Kidney epithelial cell (primary cell): ENCODE results near the gene DCTN1. TPM values are rescaled to one million over a fixed set of nuclear protein-coding genes. Genes with fewer than 3 reads are reported as not detected.

Source experiments
- DNase-seq: peaks from one replicate; pipeline ENCODE4 v3.0.0-alpha.2; 2010; ENCODE audit warnings: low read depth
- H3K27me3 ChIP-seq: 2 replicates; pipeline ENCODE4 v1.6.0; 2011; ENCODE audit warnings: low read length; ENCODE audit not compliant: control insufficient read depth, insufficient read depth
- H3K36me3 ChIP-seq: 2 replicates; pipeline ENCODE4 v1.5.1; 2011; ENCODE audit warnings: low read length; ENCODE audit not compliant: control insufficient read depth, insufficient read depth
- H3K4me3 ChIP-seq: 2 replicates; pipeline ENCODE4 v1.5.1; 2011; ENCODE audit warnings: low read depth, mild to moderate bottlenecking, control low read depth, low read length
- total RNA-seq: library from RNA; depleted of rRNA; stranded (reverse); fragments of >200 nt; gene quantifications from 2 replicates; pipeline ENCODE4 v1.2.3, GENCODE V29; 2015
- TF ChIP-seq, protein P1 (sequence below): IDR thresholded peaks from 2 replicates; pipeline ENCODE4 v1.5.1; 2011; ENCODE audit warnings: mild to moderate bottlenecking, moderate library complexity, low read length, control low read depth, inconsistent platforms; ENCODE audit not compliant: insufficient read depth, poor library complexity, severe bottlenecking

Gene DCTN1
- total RNA-seq, 1 donor from 2014 or later: 129 TPM

DNA sequence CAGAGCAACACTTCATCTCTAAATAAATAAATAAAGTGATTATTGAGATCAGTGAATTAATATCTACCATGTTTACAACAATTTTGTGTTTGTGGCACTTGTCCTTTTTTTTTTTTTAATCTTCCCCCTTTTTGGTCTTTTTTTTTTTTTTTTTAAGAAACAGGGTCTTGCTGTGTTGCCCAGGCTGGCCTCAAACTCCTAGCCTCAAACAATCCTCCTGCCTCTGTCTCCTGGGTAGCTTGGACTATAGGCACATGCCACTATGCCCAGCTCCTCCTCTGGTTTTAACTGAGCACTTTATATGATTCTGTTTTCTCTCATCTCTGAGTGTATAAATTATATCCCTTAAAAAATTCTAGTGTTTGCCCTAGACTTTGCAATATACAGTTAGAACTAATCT is 67.2 kb downstream of the DCTN1 start:
- Histone ChIP-seq H3K27me3 (no peaks in the 10 kb centered on the region), H3K4me3 (no peak overlapping the region), H3K36me3 (no peaks in the 10 kb centered on the region)
- TF ChIP-seq, protein P1, sequence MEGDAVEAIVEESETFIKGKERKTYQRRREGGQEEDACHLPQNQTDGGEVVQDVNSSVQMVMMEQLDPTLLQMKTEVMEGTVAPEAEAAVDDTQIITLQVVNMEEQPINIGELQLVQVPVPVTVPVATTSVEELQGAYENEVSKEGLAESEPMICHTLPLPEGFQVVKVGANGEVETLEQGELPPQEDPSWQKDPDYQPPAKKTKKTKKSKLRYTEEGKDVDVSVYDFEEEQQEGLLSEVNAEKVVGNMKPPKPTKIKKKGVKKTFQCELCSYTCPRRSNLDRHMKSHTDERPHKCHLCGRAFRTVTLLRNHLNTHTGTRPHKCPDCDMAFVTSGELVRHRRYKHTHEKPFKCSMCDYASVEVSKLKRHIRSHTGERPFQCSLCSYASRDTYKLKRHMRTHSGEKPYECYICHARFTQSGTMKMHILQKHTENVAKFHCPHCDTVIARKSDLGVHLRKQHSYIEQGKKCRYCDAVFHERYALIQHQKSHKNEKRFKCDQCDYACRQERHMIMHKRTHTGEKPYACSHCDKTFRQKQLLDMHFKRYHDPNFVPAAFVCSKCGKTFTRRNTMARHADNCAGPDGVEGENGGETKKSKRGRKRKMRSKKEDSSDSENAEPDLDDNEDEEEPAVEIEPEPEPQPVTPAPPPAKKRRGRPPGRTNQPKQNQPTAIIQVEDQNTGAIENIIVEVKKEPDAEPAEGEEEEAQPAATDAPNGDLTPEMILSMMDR: no peak
- no peak for DNase-seq

Other genes starting within 250 kb of the DCTN1 start
- 62.0 and 78.8 TPM in 2 replicates for gene BOLA3, start 232.4 kb downstream of the DCTN1 start, total RNA-seq
- 102 and 120 TPM in 2 replicates for gene MOB1A, start 201.4 kb downstream of the DCTN1 start, total RNA-seq
- 157 and 173 TPM in 2 replicates for gene MTHFD2, start 181.7 kb downstream of the DCTN1 start, total RNA-seq
- gene SLC4A5, start 36.9 kb downstream of the DCTN1 start, total RNA-seq: 1.2 and 1.8 TPM in 2 replicates
- gene C2orf81, start 41.3 kb upstream of the DCTN1 start, total RNA-seq: 3.0 and 4.3 TPM in 2 replicates
- gene WDR54, start 41.4 kb upstream of the DCTN1 start, total RNA-seq: 24.6 and 28.0 TPM in 2 replicates
- 88.4 and 103 TPM in 2 replicates for gene RTKN, start 61.6 kb upstream of the DCTN1 start, total RNA-seq
- gene INO80B, start 74.8 kb upstream of the DCTN1 start, total RNA-seq: 20.6 and 31.3 TPM in 2 replicates
- gene WBP1, start 78.1 kb upstream of the DCTN1 start, total RNA-seq: 78.9 and 96.9 TPM in 2 replicates
- 68.1 and 70.9 TPM in 2 replicates for gene MOGS, start 85.1 kb upstream of the DCTN1 start, total RNA-seq
- 18.7 and 24.6 TPM in 2 replicates for gene MRPL53, start 92.4 kb upstream of the DCTN1 start, total RNA-seq
- gene CCDC142, start 102.7 kb upstream of the DCTN1 start, total RNA-seq: 4.4 and 9.5 TPM in 2 replicates
- gene TTC31, start 102.8 kb upstream of the DCTN1 start, total RNA-seq: 19.1 and 20.3 TPM in 2 replicates
- gene LBX2, start 119.3 kb upstream of the DCTN1 start, total RNA-seq: 1.9 and 3.4 TPM in 2 replicates
- 17.1 and 19.3 TPM in 2 replicates for gene PCGF1, start 127.4 kb upstream of the DCTN1 start, total RNA-seq
- gene TLX2, start 134.1 kb upstream of the DCTN1 start, total RNA-seq: 0.27 TPM in 1 of 2 replicates, not detected in the other
- gene DQX1, start 145.9 kb upstream of the DCTN1 start, total RNA-seq: not detected in 2 replicates
- gene AUP1, start 149.4 kb upstream of the DCTN1 start, total RNA-seq: 143 TPM in 2 replicates
- gene HTRA2, start 149.6 kb upstream of the DCTN1 start, total RNA-seq: 35.1 and 36.0 TPM in 2 replicates
- gene LOXL3, start 173.6 kb upstream of the DCTN1 start, total RNA-seq: 3.3 and 4.2 TPM in 2 replicates
- 23.6 and 27.7 TPM in 2 replicates for gene DOK1, start 174.4 kb upstream of the DCTN1 start, total RNA-seq